22Rv1 (cell line): ENCODE data around the gene PPP4R3B.

Experiments used
- ZFX ChIP-seq: fragments of 450-650 bp; IDR thresholded peaks from 2 replicates; pipeline ENCODE4 v1.6.1; 2017; ENCODE audit warnings: antibody characterized with exemption, borderline replicate concordance
- TF ChIP-seq, protein P1 (sequence below): fragments of 450-650 bp; IDR thresholded peaks from 2 replicates; pipeline ENCODE4 v1.5.1; 2017; ENCODE audit warnings: mild to moderate bottlenecking

DNA sequence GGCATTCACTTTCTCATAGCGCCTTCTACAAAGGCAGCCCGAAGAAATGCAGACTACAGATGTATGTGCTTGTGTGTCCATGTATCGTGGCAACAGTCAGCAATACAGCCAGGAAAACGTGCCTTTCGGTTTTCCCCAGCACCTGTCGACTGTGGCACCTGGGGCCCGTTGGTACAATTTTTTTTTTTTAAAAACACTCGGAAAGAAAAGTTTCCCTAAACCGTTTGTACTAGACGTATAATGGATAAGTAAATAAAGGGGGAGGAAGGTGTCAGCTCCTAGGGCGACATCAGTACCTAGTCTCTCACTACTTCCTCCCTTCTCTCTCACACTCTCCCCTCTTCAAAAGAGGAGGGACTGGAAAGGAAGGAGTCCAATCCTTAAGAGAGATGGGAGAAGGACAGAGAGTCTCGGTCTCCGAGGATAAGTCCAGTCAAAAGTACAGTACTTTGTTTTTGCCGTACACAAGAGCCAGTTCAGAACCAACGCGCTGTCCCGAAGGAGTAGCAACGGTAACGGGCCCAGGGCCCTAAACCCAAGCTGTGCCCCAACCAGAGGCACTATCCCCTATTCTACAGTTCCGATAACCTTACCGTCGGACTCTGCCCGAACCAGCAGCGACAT lies 759 bp downstream of the PPP4R3B start:
- TF ChIP-seq, protein P1, sequence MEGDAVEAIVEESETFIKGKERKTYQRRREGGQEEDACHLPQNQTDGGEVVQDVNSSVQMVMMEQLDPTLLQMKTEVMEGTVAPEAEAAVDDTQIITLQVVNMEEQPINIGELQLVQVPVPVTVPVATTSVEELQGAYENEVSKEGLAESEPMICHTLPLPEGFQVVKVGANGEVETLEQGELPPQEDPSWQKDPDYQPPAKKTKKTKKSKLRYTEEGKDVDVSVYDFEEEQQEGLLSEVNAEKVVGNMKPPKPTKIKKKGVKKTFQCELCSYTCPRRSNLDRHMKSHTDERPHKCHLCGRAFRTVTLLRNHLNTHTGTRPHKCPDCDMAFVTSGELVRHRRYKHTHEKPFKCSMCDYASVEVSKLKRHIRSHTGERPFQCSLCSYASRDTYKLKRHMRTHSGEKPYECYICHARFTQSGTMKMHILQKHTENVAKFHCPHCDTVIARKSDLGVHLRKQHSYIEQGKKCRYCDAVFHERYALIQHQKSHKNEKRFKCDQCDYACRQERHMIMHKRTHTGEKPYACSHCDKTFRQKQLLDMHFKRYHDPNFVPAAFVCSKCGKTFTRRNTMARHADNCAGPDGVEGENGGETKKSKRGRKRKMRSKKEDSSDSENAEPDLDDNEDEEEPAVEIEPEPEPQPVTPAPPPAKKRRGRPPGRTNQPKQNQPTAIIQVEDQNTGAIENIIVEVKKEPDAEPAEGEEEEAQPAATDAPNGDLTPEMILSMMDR = no peak
- no peak for TF ChIP-seq ZFX
